Uterus (tissue), 2 donors: ENCODE results near the gene CHD1L.

Experiments
- CTCF ChIP-seq, 4 experiments: fragments of 200-600 bp in 2 of 4; fragments of 450-650 bp in 2 of 4; sonication (generic) in 2 of 4; IDR thresholded peaks; one replicate each; pipeline ENCODE4 v1.5.1; 2016 to 2019; ENCODE audit warnings: antibody characterized with exemption in 4 of 4, mild to moderate bottlenecking in 2 of 4, moderate library complexity in 1 of 4
- POLR2A ChIP-seq, 2 donors: fragments of 450-650 bp; IDR thresholded peaks; one replicate each; pipeline ENCODE4 v1.6.1; 2016; ENCODE audit warnings: antibody characterized with exemption in 2 of 2, mild to moderate bottlenecking in 1 of 2, moderate library complexity in 1 of 2

GRCh38 chr1:147216124-147216523 lies 26.4 kb upstream of the CHD1L start:
- no peak for TF ChIP-seq CTCF (IDR thresholded peaks at IDR 0.05)
- no peak for TF ChIP-seq POLR2A (IDR thresholded peaks at IDR 0.05)
